Caco-2 (cell line): ENCODE data around the gene ELP5. TPM values are rescaled to one million over a fixed set of nuclear protein-coding genes. Genes with fewer than 3 reads are reported as not detected.
A peak's percentile ranks its signal among the peaks of the same experiment; 100 is the strongest.

Experiments
- BruUV-seq: library from RNA; stranded (reverse); fragments of 400-500 nt; replicated peaks from 2 replicates; lab custom pipeline; 2021; lab: Mats Ljungman, UMichigan
- CTCF ChIA-PET: fragments of 300-600 bp; sonication (Branson Sonifier 250); formaldehyde crosslinking; loops from one replicate; lab custom pipeline; 2022; ENCODE audit warnings: antibody characterized with exemption; lab: Charles Lee
- POLR2A ChIA-PET: fragments of 300-600 bp; sonication (Branson Sonifier 250); formaldehyde crosslinking; loops from one replicate; lab custom pipeline; 2022; ENCODE audit warnings: antibody characterized with exemption; lab: Charles Lee
- DNase-seq, 2 experiments: peaks; one replicate each; pipeline versions ENCODE4 v3.0.0 to v3.0.0-alpha.2; 2020 to 2022
- H3K27me3 ChIP-seq: replicated peaks from 2 replicates; pipeline ENCODE4 v1.6.0; 2011; ENCODE audit warnings: low read length; ENCODE audit not compliant: control insufficient read depth, insufficient read depth
- H3K36me3 ChIP-seq: 2 replicates; pipeline ENCODE4 v1.5.1; 2011; ENCODE audit warnings: low read length; ENCODE audit not compliant: control insufficient read depth, insufficient read depth
- H3K4me1 ChIP-seq: fragments of 250-450 bp; sonication (Bioruptor Pico); 2 replicates; pipeline ENCODE4 v1.5.1; 2020; ENCODE audit warnings: mild to moderate bottlenecking
- H3K4me3 ChIP-seq: 2 replicates; pipeline ENCODE4 v1.5.1; 2011; ENCODE audit warnings: low read depth, mild to moderate bottlenecking, control low read depth, low read length
- H3K9me3 ChIP-seq: fragments of 250-450 bp; sonication (Bioruptor Pico); 2 replicates; pipeline ENCODE4 v1.5.1; 2020; ENCODE audit warnings: mild to moderate bottlenecking, moderate library complexity
- H3K27ac Mint-ChIP-seq: one replicate; pipeline ENCODE4 v1.8.0; 2022; ENCODE audit warnings: mixed read lengths; ENCODE audit not compliant: unreplicated experiment
- H3K27me3 Mint-ChIP-seq: one replicate; pipeline ENCODE4 v1.8.0; 2022; ENCODE audit warnings: mixed read lengths; ENCODE audit not compliant: insufficient read depth, unreplicated experiment
- H3K36me3 Mint-ChIP-seq: one replicate; pipeline ENCODE4 v1.8.0; 2022; ENCODE audit warnings: mild to moderate bottlenecking, mixed read lengths; ENCODE audit not compliant: insufficient read depth, unreplicated experiment
- H3K4me1 Mint-ChIP-seq: one replicate; pipeline ENCODE4 v1.8.0; 2022; ENCODE audit warnings: low read depth, mixed read lengths; ENCODE audit not compliant: unreplicated experiment
- H3K4me3 Mint-ChIP-seq: one replicate; pipeline ENCODE4 v1.8.0; 2022; ENCODE audit warnings: mild to moderate bottlenecking, moderate library complexity, mixed read lengths; ENCODE audit not compliant: unreplicated experiment
- H3K9me3 Mint-ChIP-seq: one replicate; pipeline ENCODE4 v1.8.0; 2022; ENCODE audit warnings: mixed read lengths; ENCODE audit not compliant: unreplicated experiment
- intact Hi-C: fragments of 100-400 bp; cut with micrococcal nuclease; formaldehyde crosslinking; loops from one replicate; pipeline ENCODE4 v1.10.0; 2022; ENCODE audit not compliant: unreplicated experiment
- total RNA-seq: library from RNA; stranded (reverse); gene quantifications from 2 replicates; pipeline ENCODE4 v1.2.3, GENCODE V29; 2022
- TF ChIP-seq, protein P1 (sequence below), 2 experiments: fragments of 200-600 bp in 1 of 2; IDR thresholded peaks; 1 replicate in 1 of 2; 2 replicates in 1 of 2; pipeline versions ENCODE4 v1.5.1 to v1.8.0; 2011 to 2022; ENCODE audit warnings: antibody characterized with exemption in 1 of 2, control low read depth in 1 of 2, inconsistent platforms in 1 of 2, low read depth in 1 of 2, low read length in 1 of 2, mild to moderate bottlenecking in 1 of 2, moderate library complexity in 1 of 2; ENCODE audit not compliant: insufficient read depth in 1 of 2, severe bottlenecking in 1 of 2, unreplicated experiment in 1 of 2

ELP5 gene
- total RNA-seq, 1 experiment from 2014 or later: 43.2 TPM

DNA sequence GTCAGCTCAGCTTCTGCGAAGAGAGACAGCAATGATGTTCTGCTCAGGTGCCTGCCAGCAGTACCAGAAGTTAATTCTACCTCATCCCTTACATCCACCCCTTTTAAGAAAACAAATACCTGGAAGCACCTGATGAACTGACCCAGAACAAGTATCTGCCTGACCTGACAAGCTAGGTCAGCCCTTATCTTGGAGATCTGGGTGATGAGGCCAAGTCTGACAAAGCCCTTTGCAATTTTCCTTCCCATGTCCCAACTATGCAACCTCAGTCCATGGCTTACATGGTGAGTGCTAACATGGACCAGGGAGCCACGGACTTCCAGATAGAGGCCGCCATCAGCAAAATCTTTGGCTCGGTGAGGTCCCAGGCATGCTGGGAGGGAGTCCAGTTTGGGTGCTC, 28.6 kb upstream of the ELP5 start:
- ChIA-PET CTCF (no interaction called here), POLR2A (no interaction called here)
- H3K27me3 ChIP-seq: no peaks in the 10 kb centered on the region
- no peaks in the 10 kb centered on the region for H3K27me3 Mint-ChIP-seq
- no peak for DNase-seq
- intact Hi-C loops: no loop called here
- H3K4me3 ChIP-seq: no peak overlapping the region
- TF ChIP-seq, protein P1, sequence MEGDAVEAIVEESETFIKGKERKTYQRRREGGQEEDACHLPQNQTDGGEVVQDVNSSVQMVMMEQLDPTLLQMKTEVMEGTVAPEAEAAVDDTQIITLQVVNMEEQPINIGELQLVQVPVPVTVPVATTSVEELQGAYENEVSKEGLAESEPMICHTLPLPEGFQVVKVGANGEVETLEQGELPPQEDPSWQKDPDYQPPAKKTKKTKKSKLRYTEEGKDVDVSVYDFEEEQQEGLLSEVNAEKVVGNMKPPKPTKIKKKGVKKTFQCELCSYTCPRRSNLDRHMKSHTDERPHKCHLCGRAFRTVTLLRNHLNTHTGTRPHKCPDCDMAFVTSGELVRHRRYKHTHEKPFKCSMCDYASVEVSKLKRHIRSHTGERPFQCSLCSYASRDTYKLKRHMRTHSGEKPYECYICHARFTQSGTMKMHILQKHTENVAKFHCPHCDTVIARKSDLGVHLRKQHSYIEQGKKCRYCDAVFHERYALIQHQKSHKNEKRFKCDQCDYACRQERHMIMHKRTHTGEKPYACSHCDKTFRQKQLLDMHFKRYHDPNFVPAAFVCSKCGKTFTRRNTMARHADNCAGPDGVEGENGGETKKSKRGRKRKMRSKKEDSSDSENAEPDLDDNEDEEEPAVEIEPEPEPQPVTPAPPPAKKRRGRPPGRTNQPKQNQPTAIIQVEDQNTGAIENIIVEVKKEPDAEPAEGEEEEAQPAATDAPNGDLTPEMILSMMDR (IDR thresholded peaks at IDR 0.05; ENCODE audit: insufficient read depth in 1 of 2, low read depth in 1 of 2, low read length in 1 of 2, severe bottlenecking in 1 of 2, unreplicated experiment in 1 of 2): no peak
- no TSS peak for BruUV-seq
- H3K27ac Mint-ChIP-seq: no peak overlapping the region
- peaks cover 57% of the 10 kb centered on the region for H3K36me3 Mint-ChIP-seq
- no peak overlapping the region for H3K4me3 Mint-ChIP-seq
- no peaks in the 10 kb centered on the region for H3K36me3 ChIP-seq
- H3K4me1 Mint-ChIP-seq: peaks cover 5% of the 10 kb centered on the region
- H3K4me1 ChIP-seq: peaks cover 7% of the 10 kb centered on the region
- H3K9me3 Mint-ChIP-seq: no peaks in the 10 kb centered on the region
- no peaks in the 10 kb centered on the region for H3K9me3 ChIP-seq

DNA sequence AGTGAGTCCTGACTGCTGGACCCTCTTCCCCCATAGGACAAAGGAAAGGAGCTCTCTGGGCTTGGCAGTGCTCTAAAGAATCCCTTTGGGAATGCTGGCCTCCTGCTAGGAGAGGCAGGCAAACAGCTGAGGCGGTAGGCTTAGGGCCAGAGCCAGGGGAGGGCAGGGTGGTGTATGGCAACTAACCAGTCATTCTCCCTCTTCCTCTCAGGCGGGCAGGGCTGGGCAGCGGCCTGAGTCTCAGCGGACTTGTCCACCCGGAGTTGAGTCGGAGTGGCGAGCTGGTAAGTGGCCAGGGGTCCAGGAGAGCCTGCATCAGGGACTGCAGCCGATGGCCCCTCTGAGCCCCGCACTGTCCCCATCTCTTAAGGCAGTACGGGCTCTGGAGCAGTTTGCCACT, 27.9 kb upstream of the ELP5 start:
- POLR2A ChIA-PET: no interaction called here
- peaks cover 7% of the 10 kb centered on the region for H3K4me1 ChIP-seq
- intact Hi-C loops: no loop called here
- peaks cover 52% of the 10 kb centered on the region for H3K36me3 Mint-ChIP-seq
- H3K27me3 ChIP-seq: no peaks in the 10 kb centered on the region
- no peaks in the 10 kb centered on the region for H3K9me3 ChIP-seq
- H3K27ac Mint-ChIP-seq: no peak overlapping the region
- no TSS peak for BruUV-seq
- no peak for DNase-seq
- TF ChIP-seq, protein P1 (IDR thresholded peaks at IDR 0.05; ENCODE audit: insufficient read depth in 1 of 2, low read depth in 1 of 2, low read length in 1 of 2, severe bottlenecking in 1 of 2, unreplicated experiment in 1 of 2): no peak
- H3K36me3 ChIP-seq: no peaks in the 10 kb centered on the region
- CTCF ChIA-PET: interaction anchor here (0.5 kb wide), 1 partner anchor 37 kb away, joined by 3 read pairs; no protein-coding TSS in a partner anchor
- H3K4me1 Mint-ChIP-seq: peaks cover 5% of the 10 kb centered on the region
- no peaks in the 10 kb centered on the region for H3K27me3 Mint-ChIP-seq
- H3K4me3 Mint-ChIP-seq: no peak overlapping the region
- H3K4me3 ChIP-seq: no peak overlapping the region
- H3K9me3 Mint-ChIP-seq: no peaks in the 10 kb centered on the region

DNA sequence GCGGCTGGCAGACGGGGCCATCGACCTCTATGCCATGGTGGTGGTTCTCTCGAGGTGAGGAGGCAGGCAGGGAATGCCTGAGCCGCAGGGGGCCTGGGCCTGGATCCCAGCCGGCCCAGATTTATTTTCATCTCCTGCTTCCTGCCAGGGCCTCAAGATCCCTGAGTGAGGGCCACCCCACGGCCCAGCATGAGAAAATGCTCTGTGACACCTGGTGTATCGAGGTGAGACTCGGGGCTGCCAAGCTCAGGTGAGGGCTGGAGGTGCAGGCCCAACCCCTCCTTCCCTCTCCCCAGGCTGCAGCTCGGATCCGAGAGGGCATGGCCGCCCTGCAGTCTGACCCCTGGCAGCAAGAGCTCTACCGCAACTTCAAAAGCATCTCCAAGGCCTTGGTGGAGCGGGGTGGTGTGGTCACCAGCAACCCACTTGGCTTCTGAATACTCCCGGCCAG, 27.3 kb upstream of the ELP5 start:
- POLR2A ChIA-PET: no interaction called here

More for the DNA sequence above, 27.3 kb upstream of the ELP5 start:
- intact Hi-C loops: no loop called here
- H3K9me3 Mint-ChIP-seq: no peaks in the 10 kb centered on the region
- Histone ChIP-seq H3K4me3 (no peak overlapping the region), H3K27me3 (no peaks in the 10 kb centered on the region), H3K36me3 (no peaks in the 10 kb centered on the region), H3K9me3 (no peaks in the 10 kb centered on the region), H3K4me1 (peaks cover 7% of the 10 kb centered on the region)
- TSS peak; percentile 3 for BruUV-seq
- no peak overlapping the region for H3K4me3 Mint-ChIP-seq
- no peak for DNase-seq
- TF ChIP-seq, protein P1 (IDR thresholded peaks at IDR 0.05; ENCODE audit: insufficient read depth in 1 of 2, low read depth in 1 of 2, low read length in 1 of 2, severe bottlenecking in 1 of 2, unreplicated experiment in 1 of 2): no peak
- H3K27ac Mint-ChIP-seq: no peak overlapping the region
- H3K4me1 Mint-ChIP-seq: peaks cover 1% of the 10 kb centered on the region
- CTCF ChIA-PET: interaction anchor here (0.5 kb wide), 1 partner anchor 37 kb away, joined by 3 read pairs; no protein-coding TSS in a partner anchor
- no peaks in the 10 kb centered on the region for H3K27me3 Mint-ChIP-seq
- H3K36me3 Mint-ChIP-seq: peaks cover 53% of the 10 kb centered on the region
